HK-2 (cell line): ENCODE measurements around the gene EEF1G.
"Not testable (repeated sequence)": the region's sequence is repeated elsewhere in the genome, so short reads cannot be mapped to it uniquely, and the experiment has no call there.

Source experiments
- DNase-seq: peaks from one replicate; pipeline ENCODE4 v3.0.0-alpha.2; 2018; ENCODE audit not compliant: unreplicated experiment

EEF1G gene

GRCh38 chr11:62555464-62556107 is 18.1 kb downstream of the EEF1G start:
- DNase-seq, result no peak

GRCh38 chr11:62554387-62555167 is 19.1 kb downstream of the EEF1G start:
- DNase-seq, result no peak

GRCh38 chr11:62553839-62554361 is 19.8 kb downstream of the EEF1G start:
- peak; percentile 65 for DNase-seq

- peak; percentile 82 for DNase-seq
Observed at GRCh38 chr11:62553080-62553838, 20.4 kb downstream of the EEF1G start.

- DNase-seq, result no peak
Observed at GRCh38 chr11:62552485-62553079, 21.1 kb downstream of the EEF1G start.

- DNase-seq, result not testable (repeated sequence)
Observed at GRCh38 chr11:62550478-62550877, 23.2 kb downstream of the EEF1G start.

GRCh38 chr11:62548545-62549335 is 25.0 kb downstream of the EEF1G start:
- no peak for DNase-seq

GRCh38 chr11:62547691-62548281 is 25.9 kb downstream of the EEF1G start:
- DNase-seq, result no peak

GRCh38 chr11:62546929-62547625 is 26.6 kb downstream of the EEF1G start:
- DNase-seq, result no peak

GRCh38 chr11:62546244-62546928 is 27.3 kb downstream of the EEF1G start, which contains the start of gene AHNAK:
AHNAK (minus strand) TSS chr11:62546806; CDS start chr11:62536098, 10,708 bp downstream.
- DNase-seq, result peak; percentile 66

- DNase-seq, result peak; percentile 93
Observed at GRCh38 chr11:62545437-62546243, 28.1 kb downstream of the EEF1G start.

- DNase-seq, result no peak
Observed at GRCh38 chr11:62544581-62545436, 28.9 kb downstream of the EEF1G start.

GRCh38 chr11:62543680-62544444 is 29.8 kb downstream of the EEF1G start:
- DNase-seq, result peak; percentile 30

GRCh38 chr11:62542750-62543567 is 30.7 kb downstream of the EEF1G start:
- peak; percentile 77 for DNase-seq

- no peak for DNase-seq
Observed at GRCh38 chr11:62542111-62542745, 31.5 kb downstream of the EEF1G start.
